Measurements from ENCODE around the gene RCBTB1. TPM values are rescaled to one million over a fixed set of nuclear protein-coding genes. Genes with fewer than 3 reads are reported as not detected.
"Not testable (repeated sequence)": the region's sequence is repeated elsewhere in the genome, so short reads cannot be mapped to it uniquely, and the experiment has no call there.

The RCBTB1 gene
- polyA plus RNA-seq, 2 of the 4 experiments (the other 2 are of a cell fraction): 11.9 to 20.7 TPM

DNA sequence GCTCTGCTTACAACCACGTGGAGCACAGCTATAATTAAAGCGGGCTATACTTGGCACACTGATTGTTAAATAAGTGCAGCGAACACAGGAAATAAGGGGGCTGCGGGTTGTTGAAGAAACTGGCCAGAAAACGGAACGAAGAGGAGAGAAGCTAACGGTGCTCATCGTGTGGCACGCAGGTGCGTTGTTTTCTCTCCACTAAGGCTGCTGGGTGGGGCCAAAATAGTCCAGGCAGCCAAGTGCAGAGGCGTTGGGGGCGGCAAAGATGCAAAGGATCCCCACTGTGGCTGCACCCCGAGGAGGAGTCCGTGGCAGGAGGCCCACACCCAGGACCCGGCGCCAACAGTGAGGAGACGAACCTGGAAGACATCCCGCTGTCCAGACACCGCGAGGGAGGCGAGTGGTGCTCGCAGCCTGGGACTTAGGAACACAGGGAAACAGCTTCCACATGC is 34.8 kb upstream of the RCBTB1 start (continued):
- TF ChIP-seq, protein P1, sequence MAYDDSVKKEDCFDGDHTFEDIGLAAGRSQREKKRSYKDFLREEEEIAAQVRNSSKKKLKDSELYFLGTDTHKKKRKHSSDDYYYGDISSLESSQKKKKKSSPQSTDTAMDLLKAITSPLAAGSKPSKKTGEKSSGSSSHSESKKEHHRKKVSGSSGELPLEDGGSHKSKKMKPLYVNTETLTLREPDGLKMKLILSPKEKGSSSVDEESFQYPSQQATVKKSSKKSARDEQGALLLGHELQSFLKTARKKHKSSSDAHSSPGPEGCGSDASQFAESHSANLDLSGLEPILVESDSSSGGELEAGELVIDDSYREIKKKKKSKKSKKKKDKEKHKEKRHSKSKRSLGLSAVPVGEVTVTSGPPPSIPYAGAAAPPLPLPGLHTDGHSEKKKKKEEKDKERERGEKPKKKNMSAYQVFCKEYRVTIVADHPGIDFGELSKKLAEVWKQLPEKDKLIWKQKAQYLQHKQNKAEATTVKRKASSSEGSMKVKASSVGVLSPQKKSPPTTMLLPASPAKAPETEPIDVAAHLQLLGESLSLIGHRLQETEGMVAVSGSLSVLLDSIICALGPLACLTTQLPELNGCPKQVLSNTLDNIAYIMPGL (CRISPR knock-in tag; IDR thresholded peaks at IDR 0.05; ENCODE audit: borderline replicate concordance): no peak
- TF ChIP-seq FOXS1 (CRISPR knock-in tag; IDR thresholded peaks at IDR 0.05): no peak

DNA sequence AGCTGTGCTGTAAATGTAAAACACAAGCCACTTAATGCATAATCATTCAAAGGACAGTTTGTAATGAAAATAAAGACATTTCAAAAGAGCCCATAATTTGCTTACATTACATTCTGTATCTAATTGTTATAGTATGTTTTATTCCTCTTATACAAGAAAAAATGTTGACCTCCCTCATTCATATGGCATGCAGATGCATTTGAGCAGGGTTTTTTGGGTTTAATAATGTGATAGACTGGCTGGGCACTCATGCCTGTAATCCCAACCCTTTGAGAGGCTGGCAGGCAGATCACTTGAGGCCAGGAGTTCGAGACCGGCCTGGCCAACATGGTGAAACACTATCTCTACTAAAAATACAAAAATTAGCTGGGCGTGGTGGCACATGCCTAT is 31.3 kb upstream of the RCBTB1 start:
- no peak overlapping the region for H3K27ac ChIP-seq
- no peak for FAIRE-seq
- no peak for TF ChIP-seq JUNB (IDR thresholded peaks at IDR 0.05)
- TF ChIP-seq, protein P2, sequence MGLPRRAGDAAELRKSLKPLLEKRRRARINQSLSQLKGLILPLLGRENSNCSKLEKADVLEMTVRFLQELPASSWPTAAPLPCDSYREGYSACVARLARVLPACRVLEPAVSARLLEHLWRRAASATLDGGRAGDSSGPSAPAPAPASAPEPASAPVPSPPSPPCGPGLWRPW (IDR thresholded peaks at IDR 0.05): no peak
- TF ChIP-seq BHLHE40 (IDR thresholded peaks at IDR 0.05; ENCODE audit: low read depth, low read length): no peak
- TF ChIP-seq CBX8 (IDR thresholded peaks at IDR 0.05): no peak
- CTCF ChIA-PET: interaction anchor here (1.0 kb wide), 1 partner anchor 9 kb away, joined by 5 read pairs; no protein-coding TSS in a partner anchor
- DNase-seq (ENCODE audit: low read depth in 1 of 2, low spot score in 1 of 2): no peak
- POLR2A ChIA-PET: no interaction called here
- no peaks in the 10 kb centered on the region for H3K9me3 ChIP-seq
- no peak overlapping the region for H3K4me3 ChIP-seq
- no peaks in the 10 kb centered on the region for H3K4me1 ChIP-seq
- 80% methylated on average over 3 of the region's 3 CpGs for WGBS (ENCODE audit: missing lambda C conversion rate)
- H3K4me2 ChIP-seq: no peak overlapping the region
- ATAC-seq: no peak

DNA sequence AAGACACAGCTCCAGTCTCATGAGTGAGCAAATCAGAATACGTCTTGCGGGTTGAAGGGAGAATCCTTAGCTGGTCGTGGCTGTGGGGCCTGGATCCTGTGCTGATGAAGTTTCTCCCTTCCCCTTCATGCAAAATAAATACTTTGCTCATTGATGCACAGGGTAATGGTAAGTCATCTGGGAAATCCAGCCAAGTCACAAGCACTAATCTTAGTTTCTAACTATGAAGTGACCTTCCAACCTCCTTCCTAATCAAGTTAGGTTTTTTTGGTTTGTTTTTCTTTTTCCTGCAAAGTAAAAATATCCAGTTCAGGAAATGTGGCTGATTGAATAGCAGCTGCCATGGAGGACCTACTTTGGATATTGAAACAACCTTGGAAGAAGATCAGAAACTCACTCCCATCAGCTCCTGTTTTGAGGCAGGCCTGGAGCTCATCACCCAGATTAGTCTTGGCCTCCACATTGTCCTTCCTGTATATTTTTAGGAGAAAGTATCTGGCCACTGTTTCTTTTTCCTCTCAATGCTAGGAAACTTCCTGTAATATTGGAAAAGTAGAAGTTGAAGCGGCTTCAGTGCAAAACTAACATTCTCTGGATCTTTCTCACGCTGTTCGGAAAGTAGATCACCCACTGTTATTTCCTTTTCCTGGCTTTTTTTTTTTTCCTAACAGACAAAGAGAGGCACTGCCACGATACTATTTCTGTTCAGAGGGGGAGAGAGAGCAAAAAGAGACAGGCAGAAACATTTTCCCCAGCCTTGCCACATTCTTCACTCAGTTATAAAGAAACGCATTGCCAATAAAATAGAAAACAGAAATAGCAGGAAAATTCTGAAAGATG is 30.7 kb upstream of the RCBTB1 start:
- WGBS (ENCODE audit: missing lambda C conversion rate): 70% methylated on average over 8 of the region's 8 CpGs
- FAIRE-seq (no peak), ATAC-seq (no peak), DNase-seq (ENCODE audit: low read depth in 1 of 2, low spot score in 1 of 2) (no peak)
- Histone ChIP-seq H3K4me2 (no peak overlapping the region), H3K4me1 (no peaks in the 10 kb centered on the region), H3K27ac (no peak overlapping the region), H3K4me3 (no peak overlapping the region), H3K9me3 (no peaks in the 10 kb centered on the region)
- CTCF ChIA-PET: interaction anchor here (1.0 kb wide), 2 partner anchors 9 kb away, joined by 3 to 5 read pairs; no protein-coding TSS in a partner anchor
- POLR2A ChIA-PET: no interaction called here
- no peak for TF ChIP-seq EP300 (IDR thresholded peaks at IDR 0.05)
- TF ChIP-seq ESRRA (IDR thresholded peaks at IDR 0.05; ENCODE audit: borderline replicate concordance, low read length): no peak
- TF ChIP-seq, protein P3, sequence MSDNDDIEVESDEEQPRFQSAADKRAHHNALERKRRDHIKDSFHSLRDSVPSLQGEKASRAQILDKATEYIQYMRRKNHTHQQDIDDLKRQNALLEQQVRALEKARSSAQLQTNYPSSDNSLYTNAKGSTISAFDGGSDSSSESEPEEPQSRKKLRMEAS (IDR thresholded peaks at IDR 0.05): no peak
- TF ChIP-seq ZNF302 (CRISPR knock-in tag; IDR thresholded peaks at IDR 0.05): no peak
- TF ChIP-seq POLR2A (IDR thresholded peaks at IDR 0.05; ENCODE audit: low read length): no peak
- TF ChIP-seq NPAS2 (CRISPR knock-in tag; IDR thresholded peaks at IDR 0.05; ENCODE audit: borderline replicate concordance): no peak
- TF ChIP-seq FOSL2 (IDR thresholded peaks at IDR 0.05): no peak
- no peak for TF ChIP-seq FOSL2 (CRISPR knock-in tag; IDR thresholded peaks at IDR 0.05)
- TF ChIP-seq, protein P4, sequence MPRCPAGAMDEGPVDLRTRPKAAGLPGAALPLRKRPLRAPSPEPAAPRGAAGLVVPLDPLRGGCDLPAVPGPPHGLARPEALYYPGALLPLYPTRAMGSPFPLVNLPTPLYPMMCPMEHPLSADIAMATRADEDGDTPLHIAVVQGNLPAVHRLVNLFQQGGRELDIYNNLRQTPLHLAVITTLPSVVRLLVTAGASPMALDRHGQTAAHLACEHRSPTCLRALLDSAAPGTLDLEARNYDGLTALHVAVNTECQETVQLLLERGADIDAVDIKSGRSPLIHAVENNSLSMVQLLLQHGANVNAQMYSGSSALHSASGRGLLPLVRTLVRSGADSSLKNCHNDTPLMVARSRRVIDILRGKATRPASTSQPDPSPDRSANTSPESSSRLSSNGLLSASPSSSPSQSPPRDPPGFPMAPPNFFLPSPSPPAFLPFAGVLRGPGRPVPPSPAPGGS (IDR thresholded peaks at IDR 0.05): no peak
- TF ChIP-seq, protein P5, sequence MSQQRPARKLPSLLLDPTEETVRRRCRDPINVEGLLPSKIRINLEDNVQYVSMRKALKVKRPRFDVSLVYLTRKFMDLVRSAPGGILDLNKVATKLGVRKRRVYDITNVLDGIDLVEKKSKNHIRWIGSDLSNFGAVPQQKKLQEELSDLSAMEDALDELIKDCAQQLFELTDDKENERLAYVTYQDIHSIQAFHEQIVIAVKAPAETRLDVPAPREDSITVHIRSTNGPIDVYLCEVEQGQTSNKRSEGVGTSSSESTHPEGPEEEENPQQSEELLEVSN (IDR thresholded peaks at IDR 0.05; ENCODE audit: borderline replicate concordance, low read depth): no peak
- TF ChIP-seq KDM5A (IDR thresholded peaks at IDR 0.05): no peak
- TF ChIP-seq, protein P2 (IDR thresholded peaks at IDR 0.05): no peak
- TF ChIP-seq HOXA7 (CRISPR knock-in tag; IDR thresholded peaks at IDR 0.05): no peak
- no peak for TF ChIP-seq BHLHE40 (IDR thresholded peaks at IDR 0.05; ENCODE audit: low read depth, low read length)
- TF ChIP-seq MYC (IDR thresholded peaks at IDR 0.05; ENCODE audit: borderline replicate concordance, low read length): no peak
- no peak for TF ChIP-seq NFE2L2 (conservative IDR thresholded peaks at IDR 0.05; ENCODE audit: low read length)
- TF ChIP-seq TFCP2L1 (CRISPR knock-in tag; IDR thresholded peaks at IDR 0.05): no peak
- no peak for TF ChIP-seq EHMT2 (IDR thresholded peaks at IDR 0.05; ENCODE audit: low read depth)

DNA sequence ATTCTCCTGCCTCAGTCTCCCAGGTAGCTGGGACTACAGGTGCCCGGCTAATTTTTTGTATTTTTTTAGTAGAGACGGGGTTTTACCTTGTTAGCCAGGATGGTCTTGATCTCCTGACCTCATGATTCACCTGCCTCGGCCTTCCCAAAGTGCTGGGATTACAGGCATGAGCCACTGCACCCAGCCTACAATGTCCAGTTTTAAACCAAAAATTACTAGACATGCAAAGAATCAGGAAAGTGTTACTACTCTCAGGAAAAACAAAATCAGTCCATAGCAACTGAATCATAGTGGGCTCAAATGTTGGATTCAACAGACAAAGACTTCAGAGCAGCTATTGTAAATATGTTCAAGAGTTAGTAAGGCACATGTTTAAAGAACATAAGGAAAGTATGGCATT is 26.7 kb upstream of the RCBTB1 start:
- H3K4me1 ChIP-seq; FAIRE-seq; POLR2A ChIA-PET; H3K27ac ChIP-seq; ATAC-seq; H3K4me2 ChIP-seq; CTCF ChIA-PET; H3K4me3 ChIP-seq; H3K9me3 ChIP-seq; DNase-seq (ENCODE audit: low read depth in 1 of 2, low spot score in 1 of 2): not testable (repeated sequence)
- WGBS (ENCODE audit: missing lambda C conversion rate): 25% methylated on average over 3 of the region's 3 CpGs
